ENCODE data around the gene STAT3. TPM values are rescaled to one million over a fixed set of nuclear protein-coding genes. Genes with fewer than 3 reads are reported as not detected.
"Not testable (repeated sequence)": the region's sequence is repeated elsewhere in the genome, so short reads cannot be mapped to it uniquely, and the experiment has no call there.

STAT3 gene
- total RNA-seq, 1 experiment from 2014 or later: 60.5 TPM

DNA sequence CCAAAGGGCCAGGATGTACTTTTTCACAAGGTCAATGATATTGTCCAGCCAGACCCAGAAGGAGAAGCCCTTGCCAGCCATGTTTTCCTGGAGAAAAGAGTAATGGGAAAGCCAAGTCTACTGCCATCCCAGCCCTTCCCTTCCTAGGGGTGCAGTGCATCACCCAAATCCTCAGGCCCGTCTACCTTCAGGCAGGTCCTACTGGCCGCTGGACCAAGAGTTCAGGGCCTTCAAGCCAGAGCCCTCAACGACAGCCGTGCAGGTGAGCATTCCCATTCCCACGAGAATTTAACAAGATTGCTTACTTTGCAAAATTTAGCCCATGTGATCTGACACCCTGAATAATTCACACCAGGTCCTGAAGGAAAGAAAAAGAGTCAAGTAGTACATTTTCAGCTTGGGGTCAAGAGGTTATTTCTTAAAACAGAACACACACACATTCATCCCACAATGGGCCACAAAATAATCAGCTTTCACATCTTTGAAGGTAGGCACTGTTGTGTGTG is 64.9 kb downstream of the STAT3 start:
- intact Hi-C loops (cut with micrococcal nuclease; ENCODE audit: unreplicated experiment): loop anchor here (2.0 kb wide), 1 partner anchor 83 kb away; no protein-coding TSS in a partner anchor
- Histone ChIP-seq H3K36me3 (ENCODE audit: insufficient read depth, low read length, poor library complexity, severe bottlenecking) (peaks cover 11% of the 10 kb centered on the region), H3K27me3 (replicated peaks; ENCODE audit: insufficient read depth, low read depth, low read length, poor library complexity) (no peaks in the 10 kb centered on the region), H3K4me3 (ENCODE audit: low read depth, low read length, poor library complexity, severe bottlenecking) (no peak overlapping the region), H3K4me1 (ENCODE audit: insufficient read depth, low read length, poor library complexity, severe bottlenecking) (no peaks in the 10 kb centered on the region), H3K27ac (ENCODE audit: low read depth, low read length, poor library complexity, severe bottlenecking) (no peak overlapping the region), H3K9me3 (ENCODE audit: low read depth, low read length, poor library complexity, severe bottlenecking) (no peaks in the 10 kb centered on the region)
- CTCF ChIA-PET: interaction anchor here (0.7 to 1.8 kb wide), 2 partner anchors 83 to 84 kb away, joined by 3 to 5 read pairs; no protein-coding TSS in a partner anchor
- POLR2A ChIA-PET (ENCODE audit: low non-redundant PET): no interaction called here
- no peak for DNase-seq (ENCODE audit: low spot score)
- TF ChIP-seq, protein P1, sequence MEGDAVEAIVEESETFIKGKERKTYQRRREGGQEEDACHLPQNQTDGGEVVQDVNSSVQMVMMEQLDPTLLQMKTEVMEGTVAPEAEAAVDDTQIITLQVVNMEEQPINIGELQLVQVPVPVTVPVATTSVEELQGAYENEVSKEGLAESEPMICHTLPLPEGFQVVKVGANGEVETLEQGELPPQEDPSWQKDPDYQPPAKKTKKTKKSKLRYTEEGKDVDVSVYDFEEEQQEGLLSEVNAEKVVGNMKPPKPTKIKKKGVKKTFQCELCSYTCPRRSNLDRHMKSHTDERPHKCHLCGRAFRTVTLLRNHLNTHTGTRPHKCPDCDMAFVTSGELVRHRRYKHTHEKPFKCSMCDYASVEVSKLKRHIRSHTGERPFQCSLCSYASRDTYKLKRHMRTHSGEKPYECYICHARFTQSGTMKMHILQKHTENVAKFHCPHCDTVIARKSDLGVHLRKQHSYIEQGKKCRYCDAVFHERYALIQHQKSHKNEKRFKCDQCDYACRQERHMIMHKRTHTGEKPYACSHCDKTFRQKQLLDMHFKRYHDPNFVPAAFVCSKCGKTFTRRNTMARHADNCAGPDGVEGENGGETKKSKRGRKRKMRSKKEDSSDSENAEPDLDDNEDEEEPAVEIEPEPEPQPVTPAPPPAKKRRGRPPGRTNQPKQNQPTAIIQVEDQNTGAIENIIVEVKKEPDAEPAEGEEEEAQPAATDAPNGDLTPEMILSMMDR (conservative IDR thresholded peaks at IDR 0.05; ENCODE audit: low read depth, low read length): no peak
- TF ChIP-seq EZH2 (IDR thresholded peaks at IDR 0.05; ENCODE audit: borderline replicate concordance, low read depth, low read length, poor library complexity, severe bottlenecking): no peak
- no TSS peak for BruUV-seq (replicated peaks)

DNA sequence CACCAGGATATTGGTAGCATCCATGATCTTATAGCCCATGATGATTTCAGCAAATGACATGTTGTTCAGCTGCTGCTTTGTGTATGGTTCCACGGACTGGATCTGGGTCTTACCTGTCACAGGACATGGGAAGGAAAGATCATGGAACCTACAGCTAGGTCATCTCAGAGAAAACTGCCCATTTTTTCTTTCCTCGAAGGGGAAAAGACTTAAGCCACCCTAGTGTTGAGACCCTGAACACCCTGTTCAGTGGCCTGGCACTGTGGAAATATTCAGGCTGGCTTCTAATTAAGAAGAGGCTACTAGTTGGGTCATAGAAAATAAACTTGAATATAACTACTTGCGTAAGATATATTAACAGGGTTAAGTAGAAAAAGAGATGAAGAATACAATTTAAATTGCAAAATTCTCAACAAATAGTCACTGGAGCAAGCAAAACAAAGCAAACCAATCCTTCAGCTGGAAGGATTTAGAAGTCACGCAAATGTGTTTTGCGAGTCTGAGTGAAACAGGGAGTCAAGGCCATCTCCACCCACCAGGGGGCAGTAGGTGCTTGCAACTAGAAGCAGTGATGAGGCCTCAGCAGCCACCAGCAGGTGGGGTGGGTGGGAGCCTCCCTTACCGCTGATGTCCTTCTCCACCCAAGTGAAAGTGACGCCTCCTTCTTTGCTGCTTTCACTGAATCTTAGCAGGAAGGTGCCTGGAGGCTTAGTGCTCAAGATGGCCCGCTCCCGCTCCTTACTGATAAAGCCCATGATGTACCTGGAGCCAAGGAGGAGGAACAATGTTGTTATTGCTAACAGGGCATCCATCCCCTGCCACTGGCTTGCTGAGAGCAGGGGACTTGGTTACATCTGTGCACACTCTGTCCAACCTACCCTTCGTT is 65.6 kb downstream of the STAT3 start:
- H3K27ac ChIP-seq (ENCODE audit: low read depth, low read length, poor library complexity, severe bottlenecking): no peak overlapping the region
- H3K4me3 ChIP-seq (ENCODE audit: low read depth, low read length, poor library complexity, severe bottlenecking): no peak overlapping the region
- H3K27me3 ChIP-seq (replicated peaks; ENCODE audit: insufficient read depth, low read depth, low read length, poor library complexity): no peaks in the 10 kb centered on the region
- intact Hi-C loops (cut with micrococcal nuclease; ENCODE audit: unreplicated experiment): loop anchor here (2.0 kb wide), 1 partner anchor 84 kb away; no protein-coding TSS in a partner anchor
- no peak for TF ChIP-seq EZH2 (IDR thresholded peaks at IDR 0.05; ENCODE audit: borderline replicate concordance, low read depth, low read length, poor library complexity, severe bottlenecking)
- TF ChIP-seq, protein P1 (conservative IDR thresholded peaks at IDR 0.05; ENCODE audit: low read depth, low read length): peak; percentile 83
- no TSS peak for BruUV-seq (replicated peaks)
- H3K4me1 ChIP-seq (ENCODE audit: insufficient read depth, low read length, poor library complexity, severe bottlenecking): no peaks in the 10 kb centered on the region
- peak; percentile 86 for DNase-seq (ENCODE audit: low spot score)
- ChIA-PET CTCF (interaction anchor here (0.6 to 1.8 kb wide), 3 partner anchors 8 to 84 kb away, joined by 3 to 8 read pairs (median 5); no protein-coding TSS in a partner anchor), POLR2A (ENCODE audit: low non-redundant PET) (no interaction called here)
- no peaks in the 10 kb centered on the region for H3K9me3 ChIP-seq (ENCODE audit: low read depth, low read length, poor library complexity, severe bottlenecking)
- peaks cover 11% of the 10 kb centered on the region for H3K36me3 ChIP-seq (ENCODE audit: insufficient read depth, low read length, poor library complexity, severe bottlenecking)

DNA sequence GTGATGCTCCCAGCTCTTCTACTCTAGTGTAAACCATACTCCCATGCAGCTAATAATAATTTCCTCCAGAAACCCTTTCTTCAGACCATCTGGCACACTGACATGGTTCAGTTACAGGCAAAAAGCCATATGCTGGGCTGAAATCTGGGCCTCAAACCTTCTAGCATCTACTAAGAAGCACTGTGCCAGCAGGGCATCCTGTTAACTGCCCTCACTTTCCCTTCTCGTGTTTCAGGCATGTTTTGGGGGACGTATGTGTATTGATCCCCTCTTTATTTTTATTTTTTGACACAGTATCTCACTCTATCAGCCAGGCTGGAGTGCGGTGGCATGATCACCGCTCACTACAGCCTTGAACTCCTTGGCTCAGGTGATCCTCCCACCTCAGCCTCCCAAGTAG is 66.7 kb downstream of the STAT3 start:
- BruUV-seq (replicated peaks): no TSS peak
- Histone ChIP-seq H3K4me3 (ENCODE audit: low read depth, low read length, poor library complexity, severe bottlenecking) (no peak overlapping the region), H3K4me1 (ENCODE audit: insufficient read depth, low read length, poor library complexity, severe bottlenecking) (no peaks in the 10 kb centered on the region), H3K27ac (ENCODE audit: low read depth, low read length, poor library complexity, severe bottlenecking) (no peak overlapping the region), H3K9me3 (ENCODE audit: low read depth, low read length, poor library complexity, severe bottlenecking) (no peaks in the 10 kb centered on the region), H3K36me3 (ENCODE audit: insufficient read depth, low read length, poor library complexity, severe bottlenecking) (peaks cover 11% of the 10 kb centered on the region), H3K27me3 (replicated peaks; ENCODE audit: insufficient read depth, low read depth, low read length, poor library complexity) (no peaks in the 10 kb centered on the region)
- intact Hi-C loops (cut with micrococcal nuclease; ENCODE audit: unreplicated experiment): no loop called here
- ChIA-PET CTCF (interaction anchor here (0.5 to 1.0 kb wide), 2 partner anchors 87 to 206 kb away, joined by 4 to 7 read pairs; no protein-coding TSS in a partner anchor), POLR2A (ENCODE audit: low non-redundant PET) (no interaction called here)
- no peak for TF ChIP-seq EZH2 (IDR thresholded peaks at IDR 0.05; ENCODE audit: borderline replicate concordance, low read depth, low read length, poor library complexity, severe bottlenecking)
- TF ChIP-seq, protein P1 (conservative IDR thresholded peaks at IDR 0.05; ENCODE audit: low read depth, low read length): no peak
- DNase-seq (ENCODE audit: low spot score): no peak

DNA sequence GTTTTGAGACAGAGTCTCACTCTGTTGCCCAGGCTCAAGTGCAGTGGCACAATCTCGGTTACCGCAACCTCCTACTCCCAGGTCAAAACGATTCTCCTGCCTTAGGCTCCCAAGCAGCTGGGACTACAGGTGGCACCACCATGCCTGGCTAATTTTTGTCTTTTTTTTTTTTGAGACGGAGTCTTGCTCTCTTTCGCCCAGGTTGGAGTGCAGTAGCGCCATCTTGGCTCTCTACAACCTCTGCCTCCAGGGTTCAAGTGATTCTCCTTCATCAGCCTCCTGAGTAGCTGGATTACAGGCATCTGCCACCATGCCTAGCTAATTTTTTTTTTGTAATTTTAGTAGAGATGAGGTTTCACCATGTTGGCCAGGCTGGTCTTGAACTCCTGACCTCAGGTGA is 70.3 kb downstream of the STAT3 start:
- H3K36me3 ChIP-seq (ENCODE audit: insufficient read depth, low read length, poor library complexity, severe bottlenecking); CTCF ChIA-PET; H3K27me3 ChIP-seq (replicated peaks; ENCODE audit: insufficient read depth, low read depth, low read length, poor library complexity); H3K4me1 ChIP-seq (ENCODE audit: insufficient read depth, low read length, poor library complexity, severe bottlenecking); POLR2A ChIA-PET (ENCODE audit: low non-redundant PET); H3K4me3 ChIP-seq (ENCODE audit: low read depth, low read length, poor library complexity, severe bottlenecking); DNase-seq (ENCODE audit: low spot score); BruUV-seq (replicated peaks); H3K27ac ChIP-seq (ENCODE audit: low read depth, low read length, poor library complexity, severe bottlenecking); H3K9me3 ChIP-seq (ENCODE audit: low read depth, low read length, poor library complexity, severe bottlenecking): not testable (repeated sequence)
- intact Hi-C loops (cut with micrococcal nuclease; ENCODE audit: unreplicated experiment): loop anchor here (10.0 kb wide), 1 partner anchor 207 kb away; no protein-coding TSS in a partner anchor

Measured in A673 (cell line).